Stimulated activated CD4-positive, alpha-beta T cell treated with anti-CD3 and anti-CD28 coated beads, Interleukin-12 subunit alpha, Interleukin-12 subunit beta, amount 100 ng/mL, for 48 hours (primary cell): ENCODE data around the gene PDE1C.

Experiments
- DNase-seq, 3 donors: peaks; one replicate each; pipeline ENCODE4 v3.0.0-alpha.2; 2020; ENCODE audit warnings: low read depth in 2 of 3, low spot score in 1 of 3

The PDE1C gene

GRCh38 chr7:31950091-31950755 lies 120.0 kb downstream of the PDE1C start:
- no peak for DNase-seq

DNA sequence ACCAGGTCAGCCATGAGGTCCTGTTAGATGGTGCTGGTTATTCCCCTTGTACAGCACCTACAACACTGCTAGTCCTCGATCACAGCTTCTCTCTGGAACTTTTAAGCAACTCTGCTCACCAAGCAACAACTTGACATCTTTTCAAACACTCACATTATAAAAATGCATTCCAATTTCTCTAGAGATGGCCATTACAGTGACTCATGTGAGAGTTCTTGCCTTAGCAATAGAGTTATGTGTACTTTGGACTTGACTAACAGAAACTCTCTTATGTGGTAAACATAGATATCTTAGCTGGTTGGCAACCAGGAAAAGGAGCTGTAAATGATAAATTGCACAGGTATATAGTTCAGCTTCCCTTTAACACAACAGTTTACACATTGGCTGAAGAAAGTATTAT lies 122.2 kb downstream of the PDE1C start:
- DNase-seq: no peak

DNA sequence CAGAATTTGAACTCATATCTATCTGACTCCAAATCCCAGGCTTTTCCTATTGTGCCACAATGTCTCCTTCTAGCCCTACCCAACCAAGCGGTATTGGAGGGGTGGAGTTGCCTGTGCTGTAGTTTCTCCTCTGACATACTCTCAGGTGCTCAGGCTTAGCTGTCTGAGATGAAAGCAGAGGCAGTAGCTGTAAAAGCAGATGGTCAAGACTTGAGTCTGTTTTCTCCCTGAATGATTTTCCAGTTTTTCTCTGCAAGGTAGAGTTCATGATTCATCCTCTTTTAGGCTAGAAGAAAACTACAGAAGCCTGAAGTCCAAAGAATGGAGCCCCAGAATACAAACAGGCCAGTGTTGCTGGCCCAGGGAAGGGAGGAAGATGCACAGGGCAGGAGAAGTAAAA lies 130.0 kb downstream of the PDE1C start:
- DNase-seq: no peak

DNA sequence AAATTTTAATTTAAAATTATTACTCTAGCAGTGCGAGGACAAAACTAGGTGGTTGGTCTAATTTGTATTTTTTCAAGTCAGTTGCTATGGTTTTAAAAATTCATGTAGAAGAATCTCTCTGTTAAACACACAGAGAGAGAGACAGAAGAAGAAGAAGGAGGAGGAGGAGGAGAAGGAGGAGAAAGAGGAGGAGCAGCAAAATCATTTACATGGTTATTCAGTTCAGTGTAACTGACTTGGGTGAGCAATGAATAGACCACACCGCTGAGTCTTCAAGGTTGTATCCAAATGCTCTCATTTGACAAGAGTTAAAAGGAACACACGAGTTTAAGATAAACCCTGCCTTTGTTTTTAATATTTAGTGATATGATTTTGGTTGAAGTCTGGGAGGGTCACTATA lies 131.1 kb downstream of the PDE1C start:
- no peak for DNase-seq

GRCh38 chr7:31938650-31939049 lies 131.6 kb downstream of the PDE1C start:
- no peak for DNase-seq

DNA sequence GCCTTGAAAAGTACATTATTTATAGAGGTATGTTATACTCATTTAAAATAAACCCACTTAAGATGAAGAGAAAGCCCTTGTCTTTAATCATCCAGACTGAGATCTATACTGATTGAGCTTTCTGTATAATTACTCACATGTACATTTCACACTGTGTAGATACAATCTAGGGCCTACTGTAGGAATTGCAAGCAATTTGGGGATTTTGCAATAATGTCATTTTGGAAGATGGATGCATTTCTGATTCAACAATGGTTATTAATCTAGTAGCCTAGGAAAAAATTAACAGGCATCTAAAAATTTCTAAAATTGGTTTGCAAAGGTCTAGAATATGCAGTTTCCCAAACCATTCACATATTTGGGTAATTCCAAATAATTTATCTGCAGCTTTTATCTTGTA lies 132.2 kb downstream of the PDE1C start:
- no peak for DNase-seq

- DNase-seq: no peak
Measured at GRCh38 chr7:31935124-31936054, 134.8 kb downstream of the PDE1C start.

GRCh38 chr7:31934551-31934950 lies 135.7 kb downstream of the PDE1C start:
- DNase-seq: no peak

GRCh38 chr7:31933481-31933880 lies 136.7 kb downstream of the PDE1C start:
- DNase-seq: no peak

- no peak for DNase-seq
Measured at GRCh38 chr7:31926991-31927584, 143.1 kb downstream of the PDE1C start.

- DNase-seq: no peak
Measured at GRCh38 chr7:31925753-31926454, 144.3 kb downstream of the PDE1C start.

- no peak for DNase-seq
Measured at GRCh38 chr7:31924251-31924650, 146.0 kb downstream of the PDE1C start.

- DNase-seq: no peak
Measured at GRCh38 chr7:31922848-31923247, 147.4 kb downstream of the PDE1C start.

GRCh38 chr7:31921047-31921446 lies 149.2 kb downstream of the PDE1C start:
- DNase-seq: no peak

DNA sequence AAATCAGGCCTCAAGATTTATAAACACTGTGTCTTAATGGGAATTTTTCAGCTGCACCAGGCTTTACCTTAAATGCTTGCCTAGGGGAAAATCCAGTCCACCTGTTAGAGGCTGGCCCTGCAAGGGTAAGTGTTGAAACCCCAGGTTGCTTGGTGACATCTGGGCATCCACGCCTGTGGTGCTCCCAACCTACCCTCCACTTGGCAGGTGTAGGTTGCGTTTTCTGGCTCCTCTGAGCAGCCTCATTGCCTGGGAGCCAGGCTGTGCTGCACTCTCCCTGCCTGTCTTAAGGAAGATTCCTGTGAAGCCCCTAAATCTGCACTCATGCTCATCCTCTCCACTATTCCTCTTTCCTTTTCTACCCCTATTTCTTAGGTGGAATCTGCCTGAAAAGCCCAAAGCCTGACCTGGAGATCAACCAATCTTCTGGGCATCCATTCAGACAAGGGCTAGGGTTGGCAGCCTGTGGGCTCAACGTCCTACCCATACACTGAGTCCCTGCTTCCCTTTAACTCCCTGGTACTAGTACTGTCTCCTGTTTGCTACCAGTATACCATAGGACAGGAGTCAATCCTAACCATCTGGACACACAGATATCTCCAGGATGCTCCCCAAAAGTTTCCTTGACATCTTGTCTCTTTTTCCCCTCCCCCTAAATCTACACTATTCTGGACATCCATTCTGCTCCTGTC lies 150.4 kb downstream of the PDE1C start:
- no peak for DNase-seq

DNA sequence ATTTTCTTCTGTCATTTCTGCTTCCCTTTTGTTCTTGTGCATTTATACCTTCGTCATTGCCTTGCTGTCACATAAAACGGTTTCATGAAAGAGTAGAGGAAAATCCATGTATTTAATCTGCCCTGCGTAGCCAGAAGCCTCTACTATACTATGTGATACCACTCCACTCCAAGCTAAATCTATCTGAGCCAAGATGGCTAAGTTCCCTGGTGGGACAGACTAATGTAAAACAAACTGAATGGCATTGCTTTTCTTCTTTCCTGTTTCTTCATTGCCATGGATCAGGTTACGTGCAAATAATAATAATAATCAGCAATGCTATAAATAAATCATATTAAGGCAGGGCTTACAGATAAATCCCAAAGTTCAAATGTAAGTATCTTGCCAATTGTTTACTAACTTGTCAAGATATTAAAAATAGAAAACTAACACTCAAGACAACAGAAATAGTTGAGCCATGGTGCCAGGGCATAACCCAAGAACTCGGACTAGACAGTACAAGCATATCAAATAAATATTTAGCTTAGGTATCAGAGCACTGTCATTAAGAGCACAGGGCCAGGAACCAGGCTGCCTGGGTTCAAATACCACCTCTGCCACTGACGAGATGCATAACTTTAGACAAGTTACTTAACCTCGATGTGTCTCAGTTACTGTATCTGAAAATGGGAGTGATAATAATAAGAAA lies 151.4 kb downstream of the PDE1C start:
- DNase-seq: no peak

- no peak for DNase-seq
Measured at GRCh38 chr7:31917256-31917655, 153.0 kb downstream of the PDE1C start.

DNA sequence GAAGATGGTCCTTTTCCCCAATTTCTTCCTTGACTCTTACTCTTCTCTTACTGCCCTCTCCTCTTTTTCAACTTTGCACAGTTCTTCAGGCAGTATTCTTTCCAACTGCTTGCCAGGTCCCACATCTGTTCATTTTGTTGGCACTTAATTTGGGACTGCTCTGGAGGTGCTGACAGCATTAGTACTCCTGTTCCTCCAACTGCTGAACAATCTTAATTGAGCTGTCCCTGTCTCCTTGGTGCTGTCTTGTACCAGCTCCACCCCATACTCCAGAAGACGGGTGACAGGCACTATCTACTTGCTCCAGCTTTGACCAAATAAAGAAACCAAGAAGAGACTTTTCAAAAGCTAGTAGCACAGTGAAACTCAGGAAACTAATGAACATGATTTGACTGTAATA lies 160.0 kb downstream of the PDE1C start:
- no peak for DNase-seq

DNA sequence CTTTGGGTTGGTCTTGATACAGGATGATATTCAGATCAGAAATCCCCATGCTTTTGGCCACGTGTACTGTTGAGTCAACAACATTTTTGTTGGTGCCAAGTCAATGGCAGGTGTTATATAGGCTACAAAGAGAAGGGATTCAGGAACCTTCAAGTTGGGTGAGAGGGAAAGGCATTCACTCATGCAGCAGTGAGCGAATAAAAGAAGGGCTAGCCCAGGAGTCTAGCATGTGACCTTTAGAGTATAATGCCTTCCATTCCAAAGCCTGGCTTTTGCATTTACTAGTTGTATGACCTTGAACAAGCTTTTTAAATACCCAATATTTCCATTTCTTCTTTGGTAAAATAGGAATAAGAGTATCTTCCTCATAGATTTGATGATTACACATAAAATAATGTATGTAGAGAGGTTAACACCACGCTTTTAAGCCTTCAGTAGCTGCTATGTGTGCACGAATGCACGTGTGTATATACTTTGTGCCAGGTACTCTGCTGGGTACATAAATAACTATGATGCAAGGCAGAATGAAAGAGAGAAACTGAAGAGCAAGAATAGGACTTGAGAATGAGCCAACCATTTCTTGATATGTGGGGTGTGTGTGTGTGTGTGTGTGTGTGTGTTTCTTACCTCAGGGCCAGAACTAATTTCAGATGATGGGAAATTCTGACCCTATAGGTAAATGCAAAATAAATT lies 163.6 kb downstream of the PDE1C start:
- no peak for DNase-seq

DNA sequence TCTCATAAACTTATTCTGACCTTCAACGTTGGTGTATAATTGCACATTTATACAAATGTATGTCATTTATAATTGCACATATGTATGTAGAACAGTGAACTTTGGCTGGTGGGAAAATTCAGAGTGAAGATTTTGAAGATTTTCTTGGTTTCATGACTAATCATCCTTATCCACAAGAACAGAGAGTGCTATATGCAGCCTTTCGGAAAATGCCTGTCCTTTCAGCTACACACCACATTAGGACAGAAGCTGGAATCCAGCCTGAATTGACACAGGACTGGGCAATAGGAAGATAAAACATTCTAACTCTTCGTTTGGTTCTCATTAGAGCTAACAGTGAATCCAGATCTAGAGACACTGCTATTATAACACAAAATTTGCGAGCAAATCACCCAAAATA lies 166.2 kb downstream of the PDE1C start:
- DNase-seq: no peak
